Endothelial cell of umbilical vein (primary cell): Measurements from ENCODE around the gene TNIK. TPM values are rescaled to one million over a fixed set of nuclear protein-coding genes. Genes with fewer than 3 reads are reported as not detected.

Experiments
- BruUV-seq: library from RNA; stranded (reverse); fragments of 400-500 nt; replicated peaks from 2 replicates; lab custom pipeline; 2021; lab: Mats Ljungman, UMichigan
- CTCF ChIA-PET: fragments of 300-600, 350-600 bp; sonication (Branson Sonifier 250); formaldehyde crosslinking; loops from one replicate; lab custom pipeline; 2021; ENCODE audit warnings: antibody characterized with exemption, inconsistent platforms; lab: Charles Lee
- POLR2A ChIA-PET: fragments of 300-600, 350-600 bp; sonication (Branson Sonifier 250); formaldehyde crosslinking; loops from one replicate; lab custom pipeline; 2021; ENCODE audit warnings: antibody characterized with exemption, inconsistent platforms; lab: Charles Lee
- DNase-seq: peaks from one replicate; pipeline ENCODE4 v3.0.0-alpha.2; 2011; ENCODE audit warnings: low read depth, low spot score
- FAIRE-seq: peaks from 2 replicates; lab custom pipeline; 2011; peaks lifted over from hg19 to GRCh38; lab: Jason Lieb, UNC
- H2AFZ ChIP-seq: 2 replicates; pipeline ENCODE4 v1.6.0; 2012; ENCODE audit warnings: low read depth, low read length, control low read depth, inconsistent platforms
- H3K27ac ChIP-seq: 2 replicates; pipeline ENCODE4 v1.5.1; 2011; ENCODE audit warnings: low read depth, mild to moderate bottlenecking, control low read depth, low read length, moderate library complexity; ENCODE audit not compliant: insufficient read depth
- H3K27me3 ChIP-seq, 2 experiments: 2 replicates each; pipeline versions ENCODE4 v1.6.0 to v1.6.1; 2011; ENCODE audit warnings: low read length in 2 of 2, mixed read lengths in 1 of 2; ENCODE audit not compliant: control insufficient read depth in 2 of 2, insufficient read depth in 2 of 2
- H3K36me3 ChIP-seq, 2 experiments: 2 replicates in 1 of 2; 3 replicates in 1 of 2; pipeline ENCODE4 v1.5.1; 2011; ENCODE audit warnings: low read length in 2 of 2, mild to moderate bottlenecking in 1 of 2, moderate library complexity in 1 of 2; ENCODE audit not compliant: control insufficient read depth in 2 of 2, insufficient read depth in 2 of 2; ENCODE audit errors: extremely low read depth in 1 of 2
- H3K4me1 ChIP-seq: 3 replicates; pipeline ENCODE4 v1.5.1; 2011; ENCODE audit warnings: mild to moderate bottlenecking, low read length; ENCODE audit not compliant: control insufficient read depth, insufficient read depth; ENCODE audit errors: extremely low read depth
- H3K4me2 ChIP-seq: 2 replicates; pipeline ENCODE4 v1.6.1; 2011; ENCODE audit warnings: low read length, control low read depth, mixed read lengths; ENCODE audit not compliant: insufficient read depth
- H3K4me3 ChIP-seq, 3 experiments: fragments of 200-600 bp in 1 of 3; sonication (generic), shearing (Covaris generic) in 1 of 3; replicated peaks in 1 of 3; 2 replicates each; pipeline ENCODE4 v1.5.1; 2011 to 2016; ENCODE audit warnings: control low read depth in 3 of 3, low read length in 3 of 3, mild to moderate bottlenecking in 2 of 3, inconsistent platforms in 1 of 3, low read depth in 1 of 3, moderate library complexity in 1 of 3; ENCODE audit not compliant: insufficient read depth in 1 of 3
- H3K79me2 ChIP-seq: 2 replicates; pipeline ENCODE4 v1.6.0; 2012; ENCODE audit warnings: low read length, inconsistent platforms; ENCODE audit not compliant: control insufficient read depth, insufficient read depth
- H3K9ac ChIP-seq: replicated peaks from 2 replicates; pipeline ENCODE3; 2011; ENCODE audit warnings: low read length, control low read depth; ENCODE audit not compliant: insufficient read depth; ENCODE audit errors: extremely low read depth
- H3K9me1 ChIP-seq: replicated peaks from 3 replicates; pipeline ENCODE4 v1.6.0; 2011; ENCODE audit warnings: mild to moderate bottlenecking, low read length; ENCODE audit not compliant: control insufficient read depth, insufficient read depth; ENCODE audit errors: extremely low read depth
- H3K9me3 ChIP-seq: replicated peaks from 2 replicates; pipeline ENCODE4 v1.5.1; 2012; ENCODE audit warnings: low read length, inconsistent platforms; ENCODE audit not compliant: control insufficient read depth, insufficient read depth
- H4K20me1 ChIP-seq: replicated peaks from 2 replicates; pipeline ENCODE3; 2011; ENCODE audit warnings: mild to moderate bottlenecking, low read length; ENCODE audit not compliant: control insufficient read depth, insufficient read depth; ENCODE audit errors: extremely low read depth
- EZH2 ChIP-seq: IDR thresholded peaks from 2 replicates; pipeline ENCODE4 v1.6.1; 2012; ENCODE audit warnings: borderline replicate concordance, low read depth, mild to moderate bottlenecking, moderate library complexity, low read length, inconsistent platforms; ENCODE audit not compliant: severe bottlenecking
- FOS ChIP-seq: IDR thresholded peaks from 2 replicates; pipeline ENCODE4 v1.6.1; 2011; ENCODE audit warnings: mild to moderate bottlenecking, low read length, moderate library complexity, borderline replicate concordance; ENCODE audit not compliant: insufficient read depth
- GATA2 ChIP-seq: IDR thresholded peaks from 2 replicates; pipeline ENCODE4 v1.7.0; 2011; ENCODE audit warnings: low read depth, mild to moderate bottlenecking, moderate library complexity, mixed read lengths, low read length; ENCODE audit not compliant: insufficient read length, insufficient read depth
- JUN ChIP-seq: IDR thresholded peaks from 2 replicates; pipeline ENCODE4 v1.6.1; 2011; ENCODE audit warnings: borderline replicate concordance, low read depth; ENCODE audit not compliant: insufficient read length, insufficient read depth
- MYC ChIP-seq: IDR thresholded peaks from one replicate; pipeline ENCODE4 v1.6.1; 2011; ENCODE audit warnings: mild to moderate bottlenecking, low read depth, low read length
- POLR2A ChIP-seq: IDR thresholded peaks from 2 replicates; pipeline ENCODE4 v1.6.1; 2012; ENCODE audit warnings: low read depth, mild to moderate bottlenecking, control low read depth, low read length
- POLR2AphosphoS5 ChIP-seq: IDR thresholded peaks from 2 replicates; pipeline ENCODE4 v1.6.1; 2012; ENCODE audit warnings: low read depth, mild to moderate bottlenecking, control low read depth, low read length, moderate library complexity; ENCODE audit not compliant: insufficient read depth
- dilution Hi-C: fragments of 300-500 bp; cut with MboI; formaldehyde crosslinking; loops from one replicate; pipeline ENCODE4 v1.15.0; 2019; ENCODE audit warnings: low sequenced_read_pairs; ENCODE audit not compliant: extremely low pct_ligation_motif_present
- intact Hi-C: fragments of 100-400 bp; cut with micrococcal nuclease; formaldehyde crosslinking; loops from one replicate; pipeline ENCODE4 v1.10.0; 2022
- polyA plus RNA-seq, 4 experiments: library from polyadenylated mRNA; depleted of rRNA in 3 of 4; stranded (reverse) in 3 of 4; unstranded in 1 of 4; fragments of >200 nt; gene quantifications; 2 replicates each; pipeline versions ENCODE4 v1.2.1 to v1.2.3, GENCODE V29; 2011 to 2012; ENCODE audit warnings: missing spikeins in 1 of 4
- total RNA-seq: library from RNA; stranded (reverse); gene quantifications from 2 replicates; pipeline ENCODE4 v1.2.3, GENCODE V29; 2021
- TF ChIP-seq, protein P1 (sequence below): IDR thresholded peaks from 2 replicates; pipeline ENCODE4 v1.6.1; 2011; ENCODE audit not compliant: insufficient read depth, insufficient read length
- TF ChIP-seq, protein P2 (sequence below), 2 donors: IDR thresholded peaks; 1 replicate in 1 of 2; 2 replicates in 1 of 2; pipeline ENCODE4 v1.5.1; 2011; ENCODE audit warnings: low read length in 2 of 2, mild to moderate bottlenecking in 2 of 2, moderate library complexity in 2 of 2, control low read depth in 1 of 2, inconsistent platforms in 1 of 2, low read depth in 1 of 2; ENCODE audit not compliant: insufficient read depth in 1 of 2; ENCODE audit errors: extremely low read depth in 1 of 2

TNIK gene
- total and polyA plus RNA-seq, 2 donors (not counting 3 experiments of a cell fraction or from before 2014, with no cell fraction given), result 10.9 to 39.7 TPM

DNA sequence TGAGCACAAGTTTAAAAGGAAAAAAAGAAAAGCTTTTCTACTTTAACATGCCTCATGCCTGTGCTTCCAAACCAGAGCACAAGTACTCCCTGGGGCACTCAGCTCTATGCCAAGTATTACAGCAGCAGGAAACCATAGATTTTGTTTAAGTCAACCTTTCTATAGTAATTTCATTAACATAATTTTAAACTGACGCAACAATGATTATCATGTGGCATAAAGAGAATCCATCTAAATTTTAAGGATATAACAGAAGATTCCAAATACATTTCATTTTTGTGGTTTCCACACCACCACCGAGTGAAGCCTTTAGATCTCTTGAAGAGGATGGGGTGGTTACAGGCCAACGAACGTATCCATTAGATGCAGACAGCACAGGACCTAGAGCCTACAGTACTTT, 112.1 kb downstream of the TNIK start:
- Histone ChIP-seq H3K9me3 (no peaks in the 10 kb centered on the region), H3K9ac (no peak overlapping the region), H4K20me1 (no peaks in the 10 kb centered on the region), H3K27ac (peak overlapping the region; percentile 48), H3K4me2 (peak overlapping the region; percentile 58), H3K27me3 (no peaks in the 10 kb centered on the region), H3K9me1 (no peaks in the 10 kb centered on the region), H2AFZ (no peak overlapping the region), H3K4me1 (peaks cover 52% of the 10 kb centered on the region), H3K4me3 (no peak overlapping the region), H3K79me2 (peaks cover 14% of the 10 kb centered on the region), H3K36me3 (no peaks in the 10 kb centered on the region)
- dilution Hi-C loops, result no loop called here
- CTCF ChIA-PET, result interaction anchor here (0.7 to 1.9 kb wide), 15 partner anchors 10 to 386 kb away, joined by 3 to 7 read pairs (median 3); no protein-coding TSS in a partner anchor
- DNase-seq (no peak), FAIRE-seq (no peak)
- POLR2A ChIA-PET, result interaction anchor here (0.6 kb wide), 1 partner anchor 10 kb away, joined by 6 read pairs; no protein-coding TSS in a partner anchor
- TF ChIP-seq POLR2AphosphoS5 (no peak), JUN (no peak), MYC (no peak), EZH2 (no peak), FOS (no peak), POLR2A (no peak), GATA2 (no peak)
- TF ChIP-seq, protein P1, sequence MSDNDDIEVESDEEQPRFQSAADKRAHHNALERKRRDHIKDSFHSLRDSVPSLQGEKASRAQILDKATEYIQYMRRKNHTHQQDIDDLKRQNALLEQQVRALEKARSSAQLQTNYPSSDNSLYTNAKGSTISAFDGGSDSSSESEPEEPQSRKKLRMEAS, result no peak
- TF ChIP-seq, protein P2, sequence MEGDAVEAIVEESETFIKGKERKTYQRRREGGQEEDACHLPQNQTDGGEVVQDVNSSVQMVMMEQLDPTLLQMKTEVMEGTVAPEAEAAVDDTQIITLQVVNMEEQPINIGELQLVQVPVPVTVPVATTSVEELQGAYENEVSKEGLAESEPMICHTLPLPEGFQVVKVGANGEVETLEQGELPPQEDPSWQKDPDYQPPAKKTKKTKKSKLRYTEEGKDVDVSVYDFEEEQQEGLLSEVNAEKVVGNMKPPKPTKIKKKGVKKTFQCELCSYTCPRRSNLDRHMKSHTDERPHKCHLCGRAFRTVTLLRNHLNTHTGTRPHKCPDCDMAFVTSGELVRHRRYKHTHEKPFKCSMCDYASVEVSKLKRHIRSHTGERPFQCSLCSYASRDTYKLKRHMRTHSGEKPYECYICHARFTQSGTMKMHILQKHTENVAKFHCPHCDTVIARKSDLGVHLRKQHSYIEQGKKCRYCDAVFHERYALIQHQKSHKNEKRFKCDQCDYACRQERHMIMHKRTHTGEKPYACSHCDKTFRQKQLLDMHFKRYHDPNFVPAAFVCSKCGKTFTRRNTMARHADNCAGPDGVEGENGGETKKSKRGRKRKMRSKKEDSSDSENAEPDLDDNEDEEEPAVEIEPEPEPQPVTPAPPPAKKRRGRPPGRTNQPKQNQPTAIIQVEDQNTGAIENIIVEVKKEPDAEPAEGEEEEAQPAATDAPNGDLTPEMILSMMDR (IDR thresholded peaks at IDR 0.05; ENCODE audit: extremely low read depth in 1 of 2, insufficient read depth in 1 of 2, low read depth in 1 of 2, low read length in 2 of 2), result no peak
- BruUV-seq, result no TSS peak
- intact Hi-C loops, result loop anchor here (5.0 kb wide), 1 partner anchor 114 kb away; the partner anchor contains the start of gene TNIK
